SK-N-SH (cell line): ENCODE measurements around the gene RBPJL.

Experiments used
- CTCF ChIP-seq: fragments of 200-600 bp; sonication (generic); IDR thresholded peaks from 2 replicates; pipeline ENCODE4 v1.6.1; 2017; ENCODE audit warnings: antibody characterized with exemption, mild to moderate bottlenecking, moderate library complexity
- EZH2phosphoT487 ChIP-seq: fragments of 200-600 bp; sonication (generic); IDR thresholded peaks from 2 replicates; pipeline ENCODE4 v1.6.1; 2017; ENCODE audit warnings: low read depth, mixed run types, mild to moderate bottlenecking, antibody characterized with exemption, moderate library complexity, borderline replicate concordance
- PBX3 ChIP-seq: IDR thresholded peaks from 2 replicates; pipeline ENCODE4; 2012
- USF1 ChIP-seq: IDR thresholded peaks from 2 replicates; pipeline ENCODE4 v1.4.0; 2012; ENCODE audit warnings: low read depth, borderline replicate concordance
- YY1 ChIP-seq: IDR thresholded peaks from 2 replicates; pipeline ENCODE4 v1.4.0; 2012; ENCODE audit warnings: low read depth, mild to moderate bottlenecking

DNA sequence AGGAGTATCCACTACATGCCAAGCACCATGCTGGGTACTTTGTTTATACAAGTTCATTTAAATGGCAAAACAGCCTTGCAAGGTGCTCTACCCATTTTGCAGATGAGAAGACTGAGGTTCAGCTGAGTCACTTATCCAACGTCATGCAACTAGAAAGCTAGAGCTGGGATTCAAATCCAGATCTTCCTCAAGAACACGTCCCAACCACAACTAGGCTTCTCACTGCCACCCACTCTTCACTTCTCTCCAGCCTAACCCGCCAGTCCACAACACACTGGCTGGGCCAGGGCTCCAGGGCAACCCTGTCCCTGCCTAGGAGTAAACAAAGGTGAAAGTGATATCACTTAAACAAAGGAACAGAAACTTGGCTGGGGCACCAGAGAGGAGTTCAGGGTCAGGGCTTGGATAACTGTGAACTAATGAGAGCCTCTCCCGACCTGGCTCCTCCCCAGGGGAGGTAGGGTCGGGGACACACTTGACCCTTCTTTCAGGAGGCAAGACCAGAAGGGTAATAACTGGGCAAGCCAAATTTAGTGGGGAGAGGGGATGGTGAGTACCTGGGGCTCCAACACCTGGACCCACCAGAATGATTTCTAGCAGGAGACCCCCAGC, 33.7 kb downstream of the RBPJL start:
- no peak for TF ChIP-seq USF1
- no peak for TF ChIP-seq EZH2phosphoT487
- TF ChIP-seq CTCF = no peak
- TF ChIP-seq YY1 = no peak
- TF ChIP-seq PBX3 = no peak
